Measurements from ENCODE around the gene HTR3A. TPM values are rescaled to one million over a fixed set of nuclear protein-coding genes. Genes with fewer than 3 reads are reported as not detected.

Gene HTR3A
- total and polyA plus RNA-seq, 7 donors: 1.1 to 4.5 (median 1.6) TPM; not detected in 2

- Histone ChIP-seq H3K36me3 (no peaks in the 10 kb centered on the region), H3K27ac (no peak overlapping the region), H3K9me3 (no peaks in the 10 kb centered on the region), H3K4me1 (peaks cover 0 to 4% (median 0%) of the 10 kb centered on the region in 4 donors), H3K4me3 (no peak overlapping the region), H3K27me3 (peaks cover 5 to 55% (median 6%) of the 10 kb centered on the region in 3 donors)
- TF ChIP-seq EP300 (IDR thresholded peaks at IDR 0.05): no peak
- no peak for TF ChIP-seq POLR2A (IDR thresholded peaks at IDR 0.05)
- TF ChIP-seq CTCF (IDR thresholded peaks at IDR 0.05): no peak
- TF ChIP-seq POLR2AphosphoS5 (IDR thresholded peaks at IDR 0.05): no peak
- no peak for DNase-seq
- intact Hi-C loops (cut with DNase I): no loop called here
- WGBS, 2 donors: 47 to 74% methylated on average over 4 of the region's 4 CpGs
These were observed 2.2 kb downstream of the HTR3A start for GRCh38 chr11:113977071-113977490.

- no peak for DNase-seq
- Histone ChIP-seq H3K27me3 (peaks cover 5 to 55% (median 6%) of the 10 kb centered on the region in 3 donors), H3K9me3 (no peaks in the 10 kb centered on the region), H3K4me3 (no peak overlapping the region), H3K4me1 (peaks cover 0 to 4% (median 0%) of the 10 kb centered on the region in 4 donors), H3K36me3 (no peaks in the 10 kb centered on the region), H3K27ac (no peak overlapping the region)
- 79 to 86% methylated on average over 11 of the region's 11 CpGs for WGBS, 2 donors
- intact Hi-C loops (cut with DNase I): no loop called here
- TF ChIP-seq POLR2AphosphoS5 (IDR thresholded peaks at IDR 0.05) (no peak), CTCF (IDR thresholded peaks at IDR 0.05) (no peak), EP300 (IDR thresholded peaks at IDR 0.05) (no peak), POLR2A (IDR thresholded peaks at IDR 0.05) (no peak)
These were observed 2.8 kb downstream of the HTR3A start for GRCh38 chr11:113977701-113978100.

- Histone ChIP-seq H3K4me3 (no peak overlapping the region), H3K9me3 (no peaks in the 10 kb centered on the region), H3K27me3 (peaks cover 5 to 52% (median 6%) of the 10 kb centered on the region in 3 donors), H3K36me3 (no peaks in the 10 kb centered on the region), H3K27ac (no peak overlapping the region), H3K4me1 (peaks cover 0 to 4% (median 0%) of the 10 kb centered on the region in 4 donors)
- intact Hi-C loops (cut with DNase I): no loop called here
- no peak for DNase-seq
- TF ChIP-seq POLR2AphosphoS5 (IDR thresholded peaks at IDR 0.05): no peak
- no peak for TF ChIP-seq POLR2A (IDR thresholded peaks at IDR 0.05)
- TF ChIP-seq CTCF (IDR thresholded peaks at IDR 0.05): no peak
- TF ChIP-seq EP300 (IDR thresholded peaks at IDR 0.05): no peak
- 46 to 68% methylated on average over 1 of the region's 1 CpG for WGBS, 2 donors
These were observed 4.5 kb downstream of the HTR3A start for GRCh38 chr11:113979431-113979830.

- H3K36me3 ChIP-seq: no peaks in the 10 kb centered on the region
- WGBS, 2 donors: 61 to 78% methylated on average over 6 of the region's 6 CpGs
- intact Hi-C loops (cut with DNase I): no loop called here
- H3K9me3 ChIP-seq: no peaks in the 10 kb centered on the region
- H3K27me3 ChIP-seq: peaks cover 0 to 39% (median 0%) of the 10 kb centered on the region in 3 donors
- H3K27ac ChIP-seq: no peak overlapping the region
- no peak for TF ChIP-seq POLR2AphosphoS5 (IDR thresholded peaks at IDR 0.05)
- no peak for TF ChIP-seq EP300 (IDR thresholded peaks at IDR 0.05)
- no peak for TF ChIP-seq POLR2A (IDR thresholded peaks at IDR 0.05)
- no peak for TF ChIP-seq CTCF (IDR thresholded peaks at IDR 0.05)
- DNase-seq: no peak
- H3K4me3 ChIP-seq: no peak overlapping the region
- H3K4me1 ChIP-seq: no peaks in the 10 kb centered on the region
These were observed 5.9 kb downstream of the HTR3A start for GRCh38 chr11:113980785-113981184.

- H3K27ac ChIP-seq: no peak overlapping the region
- intact Hi-C loops (cut with DNase I): no loop called here
- no peaks in the 10 kb centered on the region for H3K4me1 ChIP-seq
- H3K4me3 ChIP-seq: no peak overlapping the region
- DNase-seq: no peak
- no peak for TF ChIP-seq POLR2AphosphoS5 (IDR thresholded peaks at IDR 0.05)
- TF ChIP-seq CTCF (IDR thresholded peaks at IDR 0.05): no peak
- no peaks in the 10 kb centered on the region for H3K36me3 ChIP-seq
- no peaks in the 10 kb centered on the region for H3K9me3 ChIP-seq
- peaks cover 0 to 27% (median 0%) of the 10 kb centered on the region in 3 donors for H3K27me3 ChIP-seq
These were observed 7.4 kb downstream of the HTR3A start for GRCh38 chr11:113982306-113982705.
